A673 (cell line): Measurements from ENCODE around the gene PGAP1.

ENCODE experiments used
- CTCF ChIP-seq: fragments of 300-800, 200-600 bp; sonication (generic); conservative IDR thresholded peaks from 2 replicates; pipeline ENCODE4 v1.5.1; 2017; ENCODE audit warnings: low read depth, mild to moderate bottlenecking, antibody characterized with exemption, low read length, moderate library complexity, mixed read lengths
- EZH2 ChIP-seq: fragments of 200-600 bp; sonication (generic); IDR thresholded peaks from 2 replicates; pipeline ENCODE4 v1.6.1; 2017; ENCODE audit warnings: borderline replicate concordance, low read depth, mild to moderate bottlenecking, mixed read lengths, antibody characterized with exemption, low read length; ENCODE audit not compliant: poor library complexity, severe bottlenecking

- TF ChIP-seq CTCF (no peak), EZH2 (no peak)
Measured at GRCh38 chr2:196839574-196839973, 86.9 kb downstream of the PGAP1 start.
